SIG-M5 (cell line): ENCODE results near the gene CPT1B.

Source experiments
- DNase-seq: peaks from one replicate; lab custom pipeline; 2025; lab: John Stamatoyannopoulos, UW

CPT1B gene

DNA sequence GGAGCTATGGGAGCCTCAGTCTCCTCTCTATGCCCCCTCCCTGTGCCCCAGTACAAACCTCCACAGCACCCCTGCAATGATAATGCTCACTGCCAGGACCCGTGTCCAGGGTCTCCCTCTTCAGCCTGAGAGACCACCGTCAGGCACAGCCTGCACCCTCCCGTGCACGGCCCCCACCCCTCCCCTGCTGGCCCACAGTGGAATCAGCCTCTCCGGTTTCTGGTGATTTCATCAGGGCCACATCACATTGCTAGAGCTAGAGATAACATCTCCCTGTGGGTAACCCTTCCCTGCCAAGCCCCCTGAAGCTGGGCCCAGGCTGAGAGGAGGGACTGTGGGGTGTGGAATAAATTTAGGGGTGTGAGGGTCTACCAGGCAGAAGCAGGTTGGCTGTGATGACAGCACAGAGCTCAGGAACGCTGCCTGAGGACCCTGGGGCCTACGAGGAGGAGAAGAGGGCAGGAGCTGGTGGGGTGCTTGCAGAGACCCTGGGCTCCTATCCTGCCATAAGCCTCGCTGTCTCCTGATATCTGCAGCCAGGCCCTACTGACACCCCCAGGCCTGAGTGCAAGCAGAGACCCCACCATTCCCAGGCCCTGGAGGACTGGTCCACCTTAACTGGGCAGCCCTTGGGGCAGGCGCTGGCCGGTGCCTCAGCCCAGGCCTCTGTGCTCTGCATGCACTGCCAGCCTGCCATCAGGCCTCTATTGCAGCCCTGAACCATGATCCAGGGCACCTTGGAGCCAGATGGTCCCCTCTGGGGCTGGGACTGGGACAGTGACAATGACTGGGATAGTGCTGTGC is 32.5 kb downstream of the CPT1B start, which contains the start of gene KLHDC7B:
Gene KLHDC7B, plus strand, starts transcription at position 378 of the 804 bp plus-strand sequence. Its CDS starts 345 bp downstream, at position 723.
- no peak for DNase-seq

DNA sequence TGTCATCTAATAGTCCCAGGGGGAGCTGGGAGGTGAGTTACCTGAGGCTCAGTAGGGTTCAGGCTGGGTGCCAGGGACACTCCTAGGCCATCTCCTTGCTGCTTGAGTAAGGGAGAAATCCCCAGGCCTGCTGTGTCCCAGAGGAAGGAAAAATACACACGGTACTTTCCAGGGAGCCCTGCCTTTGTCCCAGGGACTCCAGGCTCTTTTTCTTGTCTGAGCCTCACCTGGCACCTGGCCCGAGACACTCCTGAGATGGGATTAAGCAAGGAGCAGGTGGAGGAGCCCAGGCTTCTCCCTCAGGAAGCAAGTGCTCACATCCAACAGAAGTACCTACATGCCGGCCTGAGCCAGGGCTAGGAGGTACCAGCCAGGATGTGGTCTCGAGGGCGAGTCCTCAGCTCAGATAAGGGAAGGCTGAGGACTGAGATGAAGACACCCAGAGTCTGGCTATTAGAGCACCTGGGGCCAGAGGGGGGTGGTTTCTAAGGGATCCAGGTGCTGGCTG is 33.4 kb downstream of the CPT1B start:
- no peak for DNase-seq

DNA sequence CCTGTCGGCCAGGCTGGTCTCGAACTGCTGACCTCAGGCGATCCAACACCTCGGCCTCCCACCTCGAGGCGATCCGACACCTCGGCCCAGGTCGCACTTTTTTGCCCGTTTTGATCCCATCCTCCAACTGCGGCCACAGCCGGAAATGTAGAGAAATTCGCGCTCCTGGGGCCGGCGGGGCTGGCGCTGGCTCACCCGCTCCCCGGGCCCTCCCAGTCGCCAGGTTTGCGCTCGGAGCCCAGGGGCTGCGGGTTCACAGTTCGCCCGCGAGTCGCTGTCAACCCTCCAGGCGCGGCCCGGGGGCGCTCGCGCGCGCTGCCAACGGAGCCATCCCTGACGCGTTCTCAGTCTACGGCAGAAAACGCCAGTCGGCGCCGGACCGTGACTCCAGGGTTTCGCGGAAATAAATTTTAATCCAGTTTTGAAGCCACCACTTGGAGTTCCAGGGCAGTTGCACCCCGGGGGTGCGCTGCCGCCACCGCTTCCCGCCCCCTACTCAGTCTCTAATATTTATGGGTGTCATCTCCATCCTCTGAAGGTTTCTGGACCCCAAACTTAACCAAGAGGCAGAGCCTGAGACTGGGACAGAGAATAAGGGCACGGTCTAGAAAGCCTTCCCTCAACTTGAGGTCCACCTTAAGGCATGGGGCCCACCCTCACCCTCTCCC is 34.0 kb downstream of the CPT1B start:
- no peak for DNase-seq

DNA sequence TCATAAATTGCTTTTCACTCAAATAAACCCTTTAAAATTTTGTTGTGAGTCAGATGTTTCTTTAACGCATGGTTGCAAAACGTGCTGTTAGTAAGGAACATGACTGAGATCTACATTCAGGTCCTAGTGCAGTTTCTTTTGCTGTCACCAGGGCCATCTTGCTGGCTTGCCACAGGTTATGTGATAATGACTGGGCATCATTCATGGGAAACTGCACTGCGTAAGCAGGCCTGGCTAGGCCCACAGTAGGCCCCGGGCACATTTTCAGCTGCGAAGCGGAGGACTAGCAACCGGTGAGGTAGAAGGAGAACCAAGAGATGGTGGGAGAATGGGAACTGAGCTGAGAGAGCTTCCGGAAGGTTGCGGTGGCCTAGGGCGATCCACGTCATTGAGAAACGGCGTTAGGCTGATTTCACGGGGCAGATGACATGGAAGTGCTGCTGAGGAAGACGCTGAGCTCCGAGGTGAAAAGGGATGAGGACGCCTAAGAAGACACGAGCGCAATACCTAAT is 35.8 kb downstream of the CPT1B start:
- peak; percentile 75 for DNase-seq

DNA sequence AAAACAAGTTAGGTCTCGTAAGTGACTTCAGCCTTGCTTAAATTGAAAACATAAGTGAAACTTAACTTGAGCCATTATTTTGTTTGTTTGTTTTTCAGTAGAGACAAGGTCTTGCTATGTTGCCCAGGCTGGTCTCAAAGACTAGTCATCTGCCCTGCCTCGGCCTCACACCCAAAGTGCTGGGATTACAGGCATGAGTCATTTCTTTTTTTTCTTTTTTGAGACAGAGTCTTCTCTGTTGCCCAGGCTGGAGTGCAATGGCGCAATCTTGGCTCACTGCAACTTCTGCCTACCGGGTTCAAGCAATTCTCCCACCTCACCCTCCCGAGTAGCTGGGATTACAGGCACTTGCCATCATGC is 36.6 kb downstream of the CPT1B start:
- peak; percentile 50 for DNase-seq

DNA sequence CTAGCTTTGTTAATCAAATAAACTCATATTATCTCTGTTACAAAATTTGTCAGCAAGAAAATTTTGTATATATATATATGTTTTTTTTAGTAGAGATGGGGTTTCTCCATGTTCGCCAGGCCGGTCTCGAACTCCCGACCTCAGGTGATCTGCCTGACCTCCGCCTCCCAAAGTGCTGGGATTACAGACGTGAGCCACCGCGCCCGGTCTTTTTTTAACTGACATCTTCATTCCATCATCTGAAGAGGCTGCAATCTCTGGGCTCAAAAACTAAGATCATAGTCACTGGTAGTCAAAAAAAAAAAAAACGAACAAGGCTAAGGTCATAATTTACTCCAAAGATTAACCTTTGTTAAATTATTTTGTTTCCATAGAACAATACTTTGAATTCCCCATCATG is 37.8 kb downstream of the CPT1B start:
- no peak for DNase-seq

DNA sequence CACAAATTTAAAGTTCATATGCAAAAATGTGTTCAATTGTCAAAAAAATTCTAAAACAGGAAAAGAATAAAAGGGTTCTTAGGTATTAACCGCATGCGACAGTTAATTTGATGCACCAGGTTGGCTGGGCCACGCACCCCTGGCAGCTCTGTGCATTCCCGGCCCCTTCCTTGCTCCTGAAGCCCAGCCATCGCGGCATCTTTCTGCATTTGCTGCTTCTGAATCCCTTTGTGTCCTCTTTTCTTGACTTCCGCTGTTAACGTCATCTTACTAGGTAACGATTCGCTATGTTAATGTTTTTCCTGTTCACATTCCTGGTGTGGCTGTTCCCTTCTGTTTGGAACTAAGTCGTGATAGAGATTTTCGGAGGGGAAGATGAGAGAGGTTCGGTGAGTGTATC is 40.5 kb downstream of the CPT1B start:
- no peak for DNase-seq

DNA sequence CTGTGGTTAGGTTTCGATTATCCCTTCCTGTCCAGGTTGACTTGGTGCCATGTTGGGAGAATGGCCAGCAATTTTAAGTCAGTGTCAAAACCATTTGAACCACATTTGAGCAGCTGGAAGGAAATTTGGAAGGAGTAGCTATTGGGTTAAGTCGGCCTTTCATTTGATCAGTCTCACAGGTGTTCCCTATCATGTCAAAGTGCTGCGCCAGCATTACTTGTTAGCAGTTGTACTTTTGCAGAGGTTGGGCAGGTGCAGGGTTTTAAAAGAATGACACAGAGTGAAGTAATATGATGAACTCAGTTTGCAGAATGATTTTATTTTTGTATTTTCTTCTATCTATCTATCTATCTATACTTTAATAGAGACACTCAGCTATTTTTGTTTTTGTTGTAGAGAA is 42.0 kb downstream of the CPT1B start:
- DNase-seq = no peak

DNA sequence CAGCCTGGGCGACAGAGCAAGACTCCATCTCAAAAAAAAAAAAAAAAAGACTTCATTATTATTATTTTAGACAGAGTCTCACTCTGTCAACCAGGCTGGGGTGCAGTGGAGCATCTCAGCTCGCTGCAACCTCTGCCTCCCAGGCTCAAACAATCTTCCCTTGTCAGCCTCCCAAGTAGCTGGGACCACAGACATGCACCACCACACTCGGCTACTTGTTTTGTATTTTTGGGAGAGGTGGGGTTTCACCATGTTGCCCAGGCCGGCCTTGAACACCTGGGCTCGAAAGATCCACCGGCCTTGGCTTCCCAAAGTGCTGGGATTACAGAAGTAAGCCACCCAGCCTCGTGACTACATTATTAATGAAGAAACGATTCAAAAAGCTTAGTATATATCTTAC is 43.1 kb downstream of the CPT1B start:
- no peak for DNase-seq

DNA sequence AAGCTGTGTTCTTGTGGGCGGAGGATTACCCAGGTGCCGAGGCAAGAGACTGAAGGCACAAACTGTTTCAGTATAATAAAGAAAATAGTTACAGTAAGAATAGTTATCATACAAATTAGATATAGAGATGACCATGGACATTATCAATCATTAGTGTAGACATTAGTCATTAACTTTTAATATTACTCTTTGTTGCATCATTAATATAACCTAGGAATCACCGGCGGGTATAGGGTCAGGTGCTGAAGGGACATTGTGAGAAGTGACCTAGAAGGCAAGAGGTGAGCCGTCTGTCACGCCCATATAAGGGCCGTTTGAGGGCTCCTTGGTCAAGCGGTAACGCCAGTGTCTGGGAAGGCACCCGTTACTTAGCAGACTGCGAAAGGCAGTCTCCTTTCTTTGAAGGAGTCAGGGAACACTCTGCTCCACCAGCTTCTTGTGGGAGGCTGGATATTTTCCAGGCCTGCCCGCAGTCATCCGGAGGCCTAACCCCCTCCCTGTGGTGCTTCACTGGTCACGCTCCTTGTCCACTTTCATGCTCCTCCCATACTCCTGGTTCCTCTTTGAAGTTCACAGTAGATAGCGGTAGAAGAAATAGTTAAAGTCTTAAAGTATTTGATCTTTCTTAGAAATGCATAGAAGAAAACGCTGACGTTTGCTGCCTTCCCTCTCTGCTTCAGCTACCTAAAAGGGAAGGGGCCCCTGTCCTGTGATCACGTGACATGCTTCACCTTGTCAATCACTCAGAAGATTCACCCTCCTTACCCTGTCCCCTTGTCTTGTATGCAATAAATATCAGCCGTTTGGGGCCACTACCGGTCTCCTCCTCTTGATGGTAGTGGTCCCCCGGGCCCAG is 44.1 kb downstream of the CPT1B start:
- DNase-seq = peak; percentile 49

DNA sequence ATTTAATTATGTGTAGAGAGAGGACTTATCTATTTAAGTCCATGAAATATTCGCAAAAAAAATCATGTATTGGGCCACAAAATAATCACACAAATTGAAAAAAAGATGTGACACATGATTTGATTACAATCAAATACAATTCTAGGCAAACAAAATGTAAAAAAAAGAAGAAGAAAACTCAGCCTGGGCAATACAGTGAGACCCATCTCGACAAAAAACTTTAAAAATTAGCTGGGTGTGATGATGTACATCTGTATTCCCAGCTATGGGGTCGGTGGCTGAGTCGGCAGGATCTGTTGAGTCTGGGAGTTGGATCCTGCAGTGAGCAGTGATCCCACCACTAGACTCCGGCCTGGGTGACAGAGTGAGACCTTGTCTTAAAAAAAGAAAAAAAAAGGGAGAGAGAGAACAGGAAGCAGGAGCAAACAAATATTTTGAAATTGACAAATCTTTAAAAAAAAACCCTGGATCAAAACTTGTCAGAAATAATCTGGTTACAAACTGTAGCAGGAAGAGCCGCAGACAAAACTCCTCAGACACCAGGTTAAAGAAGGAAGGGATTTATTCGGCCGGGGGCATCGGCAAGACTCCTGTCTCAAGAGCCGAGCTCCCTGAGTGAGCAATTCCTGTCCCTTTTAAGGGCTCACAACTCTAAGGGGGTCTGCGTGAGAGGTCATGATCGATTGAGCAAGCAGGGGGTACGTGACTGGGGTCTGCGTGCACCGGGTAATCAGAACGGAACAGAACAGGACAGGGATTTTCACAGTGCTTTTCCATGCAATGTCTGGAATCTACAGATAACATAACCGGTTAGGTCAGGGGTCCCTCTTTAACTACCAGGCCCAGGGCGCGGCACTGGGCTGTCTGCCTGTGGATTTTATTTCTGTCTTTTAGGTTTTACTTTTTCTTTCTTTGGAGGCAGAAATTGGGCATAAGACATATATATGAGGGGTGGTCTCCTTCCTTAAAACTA is 45.1 kb downstream of the CPT1B start:
- DNase-seq = no peak

DNA sequence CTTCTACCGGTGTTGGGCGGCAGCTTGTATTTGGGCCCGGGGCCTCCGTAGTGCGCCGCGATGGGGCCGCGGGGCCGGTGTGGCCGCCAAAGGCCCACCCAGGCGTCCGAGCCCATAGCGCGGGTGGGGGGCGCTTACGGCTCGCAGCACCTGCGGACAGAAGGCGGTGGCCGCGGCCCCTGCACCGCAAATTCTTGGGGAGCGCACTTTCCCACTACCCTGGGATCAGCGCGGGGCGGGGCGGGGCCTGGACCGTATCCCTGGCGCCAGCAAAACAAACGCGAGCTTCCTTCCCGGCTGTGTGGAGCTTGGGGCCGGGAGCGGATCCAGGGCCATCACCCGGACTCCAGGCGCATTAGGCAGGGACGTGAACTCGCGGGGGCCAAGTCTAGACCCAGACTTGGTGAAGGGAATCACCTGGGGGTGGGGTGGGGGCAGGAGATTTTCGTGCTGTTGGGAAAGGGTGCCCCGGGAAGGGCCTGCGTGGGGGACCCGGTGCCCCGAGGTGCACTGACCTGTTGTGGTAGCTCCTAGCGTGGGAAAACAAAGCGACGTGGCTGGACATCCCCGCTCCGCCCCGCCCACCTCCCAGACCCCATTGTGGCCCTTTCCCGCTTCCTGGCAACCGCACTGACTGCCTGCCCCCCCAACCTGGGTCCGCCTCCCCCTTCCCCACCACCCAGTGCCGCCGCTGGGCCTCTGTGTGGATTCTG is 46.1 kb downstream of the CPT1B start:
- DNase-seq = no peak

DNA sequence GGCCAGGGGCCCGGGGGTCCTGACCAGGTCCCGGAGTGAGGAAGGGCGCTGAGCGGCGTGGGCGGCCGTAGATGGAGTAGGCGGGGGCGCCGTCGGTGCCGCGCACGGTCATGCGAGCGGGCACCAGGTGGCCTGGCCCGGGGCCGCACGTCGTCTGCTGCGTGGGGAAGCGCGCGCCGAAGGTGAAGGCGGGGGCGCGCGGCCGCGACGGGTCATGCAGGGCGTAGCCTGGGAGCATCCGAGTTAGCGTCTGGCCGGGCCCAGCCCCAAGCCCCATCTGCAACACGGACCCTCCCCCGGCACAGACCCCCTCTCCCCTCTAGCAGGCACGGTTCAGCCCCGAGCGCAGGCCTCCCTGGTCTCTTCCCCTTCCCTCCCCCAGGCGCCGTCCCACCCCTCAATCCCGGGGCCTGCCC is 46.7 kb downstream of the CPT1B start:
- DNase-seq = no peak

DNA sequence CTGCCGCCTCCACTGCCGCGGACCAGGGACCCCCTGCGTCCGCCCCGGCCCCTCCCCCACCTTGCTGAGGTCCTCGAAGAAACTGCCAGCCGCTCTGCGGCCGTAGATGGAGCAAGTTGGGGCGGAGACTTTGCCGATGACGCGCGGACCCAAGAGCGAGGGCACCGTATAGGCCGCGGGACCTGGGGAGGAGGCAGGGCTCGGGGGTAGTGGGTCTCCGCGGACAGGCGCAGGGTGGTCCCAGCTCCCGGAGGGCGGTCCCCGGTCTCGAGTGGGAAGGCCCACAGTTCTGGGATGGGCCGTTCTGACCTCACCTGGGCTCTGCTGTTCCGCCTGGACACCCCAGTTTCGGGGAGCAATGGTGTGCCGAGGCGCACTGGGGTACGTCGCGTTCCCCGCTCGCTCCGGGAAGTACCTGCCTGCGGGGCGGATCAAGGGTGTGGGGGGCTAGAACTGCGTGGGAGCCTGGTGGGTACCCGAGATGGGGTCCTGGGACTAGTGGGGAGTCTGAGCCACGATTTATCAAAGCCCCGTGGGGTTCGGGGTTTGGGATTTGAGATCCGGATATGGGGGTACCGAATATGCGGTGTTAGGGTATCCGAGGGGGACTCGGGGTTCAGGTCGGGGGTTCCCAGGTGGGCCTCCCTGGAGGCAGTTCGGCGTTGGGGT is 47.2 kb downstream of the CPT1B start:
- DNase-seq = no peak

DNA sequence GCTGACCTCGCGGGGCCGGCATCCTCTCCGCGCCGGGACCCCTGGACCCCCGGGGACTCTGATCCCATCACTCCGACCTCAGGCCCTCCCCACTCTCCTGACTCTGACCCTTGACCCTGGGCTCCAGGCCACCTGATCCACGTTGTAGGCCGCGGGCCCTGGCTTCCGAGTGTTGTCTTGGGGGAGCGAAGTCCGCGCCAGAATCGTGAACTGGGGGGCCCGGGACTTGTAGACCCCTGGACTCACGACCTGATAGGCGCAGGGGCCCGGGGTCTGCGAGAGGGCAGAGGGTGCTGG is 47.7 kb downstream of the CPT1B start:
- DNase-seq = no peak

DNA sequence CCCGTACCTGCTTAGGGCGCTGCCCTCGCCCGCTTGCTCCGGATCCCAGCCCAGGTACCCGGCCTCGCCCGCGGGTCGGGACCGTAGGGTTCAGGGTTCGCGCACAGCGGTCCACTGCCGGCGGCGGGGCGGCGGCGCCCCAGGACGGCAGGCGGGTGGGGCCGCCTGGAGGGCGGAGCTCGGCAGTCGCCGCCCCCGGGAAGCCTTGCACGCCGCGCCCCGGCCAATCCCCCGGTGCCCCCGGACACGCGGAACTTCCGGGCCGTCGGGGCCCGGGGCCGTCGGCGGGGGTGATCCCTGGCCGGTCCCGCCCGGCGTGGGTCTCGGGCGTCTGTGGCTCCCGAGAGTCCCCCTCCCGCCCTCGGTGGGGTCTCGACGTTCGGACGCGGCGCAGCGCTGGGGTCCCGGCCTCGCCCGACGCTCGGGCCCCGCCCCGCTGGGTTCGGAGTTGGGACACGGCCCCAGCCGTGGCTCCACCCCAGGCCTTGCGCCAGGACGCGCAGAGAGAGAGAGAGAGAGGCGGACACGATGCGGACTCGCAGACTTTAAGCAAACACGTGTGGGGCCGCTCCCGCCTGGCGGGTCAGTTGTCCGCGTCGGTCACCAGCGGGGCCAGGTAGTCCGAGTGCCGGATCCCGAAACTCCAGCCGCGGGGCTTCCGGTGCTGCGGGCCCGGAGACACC is 48.2 kb downstream of the CPT1B start, which contains the start of gene TYMP:
Gene TYMP, minus strand, starts transcription at position 116 of the 683 bp plus-strand sequence. CDS start 303 bp downstream, outside the sequence.
- no peak for DNase-seq

DNA sequence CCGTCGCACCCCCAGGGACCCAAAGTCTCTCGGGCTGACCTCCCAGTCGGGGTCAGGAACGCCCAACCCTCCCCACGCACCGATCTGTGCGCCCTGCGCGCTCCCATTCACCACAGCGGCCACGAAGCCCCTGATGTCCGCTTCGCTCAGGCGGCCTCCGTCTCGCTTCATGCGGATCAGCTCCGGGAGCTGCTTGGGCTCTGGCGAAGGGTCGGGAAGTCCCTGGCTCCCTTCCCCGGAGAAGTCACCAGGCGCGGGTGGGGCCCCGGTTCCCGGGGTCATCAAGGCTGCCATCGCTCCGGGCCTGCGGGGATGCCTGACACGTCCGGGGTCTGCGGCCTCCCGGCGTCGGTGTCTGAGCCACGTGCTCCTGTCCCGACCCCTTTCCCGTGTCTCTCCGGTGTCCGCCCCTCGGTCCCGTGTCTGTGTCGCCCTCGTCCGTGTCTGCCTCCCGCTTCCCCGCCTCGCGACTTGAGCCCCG is 48.8 kb downstream of the CPT1B start:
- DNase-seq = no peak

DNA sequence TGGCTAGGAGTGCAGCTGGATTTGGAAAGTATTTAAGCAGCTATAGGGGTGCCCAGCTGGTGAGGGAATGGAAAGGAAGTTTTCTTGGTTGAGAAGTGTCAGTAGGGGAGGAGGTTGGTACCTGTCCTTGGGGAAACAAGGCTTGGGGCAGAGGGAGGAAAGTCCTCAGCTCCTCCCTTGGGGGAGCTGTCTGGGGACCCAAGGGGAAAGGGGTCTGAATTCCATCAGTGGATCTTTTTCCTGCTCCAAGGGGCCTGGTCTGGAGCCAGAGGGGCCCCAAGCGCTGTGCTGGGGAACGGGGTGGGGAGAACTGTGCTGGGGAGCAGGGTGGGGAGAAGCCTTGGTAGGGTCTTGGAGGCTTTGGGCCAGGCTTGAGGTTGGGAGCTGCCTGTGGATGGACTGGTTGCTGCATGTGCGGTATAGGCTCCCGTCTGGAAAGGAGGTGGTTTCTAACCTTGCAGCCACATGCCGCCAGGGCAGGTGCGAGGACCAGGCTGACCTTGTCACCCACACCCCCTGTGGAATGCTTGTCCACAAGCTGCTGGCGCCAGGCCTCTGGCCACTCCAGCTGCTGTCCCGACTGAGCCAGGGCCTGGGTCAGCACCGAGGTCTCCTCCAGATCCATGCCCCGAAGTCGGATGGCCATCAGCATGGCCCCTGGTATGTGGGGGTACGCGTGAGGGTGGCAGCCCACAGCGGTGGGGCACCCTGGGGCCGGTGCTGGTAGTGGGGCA is 49.4 kb downstream of the CPT1B start:
- DNase-seq = no peak
